SK-N-SH (cell line): ENCODE data around the gene SPTSSB. TPM values are rescaled to one million over a fixed set of nuclear protein-coding genes. Genes with fewer than 3 reads are reported as not detected.

Experiments
- CTCF ChIA-PET: fragments of 300-600, 350-600 bp; formaldehyde crosslinking; extraction: SDS; loops from one replicate; lab custom pipeline; 2021; lab: Yijun Ruan, JAX
- POLR2A ChIA-PET: fragments of 350-600 bp; sonication (Branson Sonifier 250); formaldehyde crosslinking; extraction: SDS; loops from one replicate; lab custom pipeline; 2020; ENCODE audit warnings: antibody characterized with exemption, inconsistent platforms; lab: Yijun Ruan, JAX
- DNase-seq: peaks from one replicate; pipeline ENCODE4 v3.0.0; 2012
- H2AFZ ChIP-seq: fragments of 200-600 bp; sonication (generic); 2 replicates; pipeline ENCODE4 v1.8.1; 2016; ENCODE audit warnings: antibody characterized with exemption, mild to moderate bottlenecking, low read depth
- H3F3A ChIP-seq: fragments of 200-600 bp; sonication (generic); replicated peaks from 2 replicates; pipeline ENCODE3; 2016; ENCODE audit warnings: antibody characterized with exemption, mild to moderate bottlenecking; ENCODE audit not compliant: insufficient read depth
- H3K27ac ChIP-seq, 2 experiments: fragments of 200-500 bp in 1 of 2; fragments of 200-600 bp in 1 of 2; sonication (Bioruptor generic) in 1 of 2; sonication (generic), shearing (Covaris generic) in 1 of 2; 2 replicates each; pipeline versions ENCODE4 v1.5.1 to v1.6.1; 2014 to 2016; ENCODE audit warnings: low read depth in 2 of 2, inconsistent platforms in 1 of 2, low read length in 1 of 2, mild to moderate bottlenecking in 1 of 2, mixed read lengths in 1 of 2
- H3K27me3 ChIP-seq: fragments of 200-600 bp; sonication (generic), shearing (Covaris generic); 2 replicates; pipeline ENCODE4 v1.6.1; 2016; ENCODE audit warnings: mixed run types; ENCODE audit not compliant: insufficient read depth
- H3K36me3 ChIP-seq, 2 experiments: fragments of 200-500 bp in 1 of 2; fragments of 200-600 bp in 1 of 2; sonication (Bioruptor generic) in 1 of 2; sonication (generic) in 1 of 2; replicated peaks in 1 of 2; 2 replicates each; pipeline versions ENCODE3 to v1.5.1; 2014 to 2016; ENCODE audit warnings: low read length in 1 of 2, mild to moderate bottlenecking in 1 of 2; ENCODE audit not compliant: insufficient read depth in 2 of 2, control insufficient read depth in 1 of 2
- H3K4me1 ChIP-seq, 2 experiments: fragments of 200-500 bp in 1 of 2; fragments of 200-600 bp in 1 of 2; sonication (Bioruptor generic) in 1 of 2; sonication (generic), shearing (Covaris generic) in 1 of 2; 2 replicates each; pipeline versions ENCODE4 v1.5.1 to v1.6.1; 2014 to 2016; ENCODE audit warnings: low read depth in 1 of 2, low read length in 1 of 2, mixed run types in 1 of 2; ENCODE audit not compliant: insufficient read depth in 2 of 2, control insufficient read depth in 1 of 2
- H3K4me2 ChIP-seq: fragments of 200-600 bp; sonication (generic), shearing (Covaris generic); 2 replicates; pipeline ENCODE4 v1.6.1; 2017; ENCODE audit warnings: mixed run types
- H3K4me3 ChIP-seq, 2 experiments: fragments of 200-500 bp in 1 of 2; fragments of 200-600 bp in 1 of 2; sonication (Bioruptor generic) in 1 of 2; sonication (generic), shearing (Covaris generic) in 1 of 2; 2 replicates each; pipeline versions ENCODE4 v1.5.1 to v1.8.1; 2014 to 2016; ENCODE audit warnings: low read depth in 2 of 2, inconsistent platforms in 1 of 2, low read length in 1 of 2, mild to moderate bottlenecking in 1 of 2, mixed read lengths in 1 of 2, moderate library complexity in 1 of 2
- H3K79me2 ChIP-seq: fragments of 200-600 bp; sonication (generic); 2 replicates; pipeline ENCODE4 v1.8.1; 2017; ENCODE audit warnings: mild to moderate bottlenecking; ENCODE audit not compliant: insufficient read depth
- H3K9ac ChIP-seq: fragments of 200-600 bp; sonication (generic); 2 replicates; pipeline ENCODE4 v1.6.1; 2017; ENCODE audit warnings: mixed run types
- H3K9me2 ChIP-seq: fragments of 200-600 bp; sonication (generic); 2 replicates; pipeline ENCODE4 v1.6.1; 2017; ENCODE audit warnings: mixed run types
- H3K9me3 ChIP-seq: fragments of 200-600 bp; sonication (generic); 2 replicates; pipeline ENCODE4 v1.6.1; 2017; ENCODE audit warnings: mixed run types, mild to moderate bottlenecking, moderate library complexity
- H4K20me1 ChIP-seq: fragments of 200-600 bp; sonication (generic); 2 replicates; pipeline ENCODE4 v1.6.1; 2017; ENCODE audit warnings: mild to moderate bottlenecking, mixed run types; ENCODE audit not compliant: insufficient read depth
- CHD2 ChIP-seq: fragments of 150-350 bp; IDR thresholded peaks from 2 replicates; pipeline ENCODE4 v1.6.1; 2018; ENCODE audit warnings: low read length; ENCODE audit not compliant: partially characterized antibody
- CTCF ChIP-seq: fragments of 200-600 bp; sonication (generic); IDR thresholded peaks from 2 replicates; pipeline ENCODE4 v1.6.1; 2017; ENCODE audit warnings: antibody characterized with exemption, mild to moderate bottlenecking, moderate library complexity
- EZH2phosphoT487 ChIP-seq: fragments of 200-600 bp; sonication (generic); IDR thresholded peaks from 2 replicates; pipeline ENCODE4 v1.6.1; 2017; ENCODE audit warnings: low read depth, mixed run types, mild to moderate bottlenecking, antibody characterized with exemption, moderate library complexity, borderline replicate concordance
- FOSL2 ChIP-seq: IDR thresholded peaks from 2 replicates; pipeline ENCODE4 v1.4.0; 2012; ENCODE audit warnings: low read depth, mild to moderate bottlenecking, moderate library complexity, borderline replicate concordance
- FOXM1 ChIP-seq: IDR thresholded peaks from 2 replicates; pipeline ENCODE4 v1.4.0; 2012; ENCODE audit warnings: low read depth, mild to moderate bottlenecking
- MXI1 ChIP-seq: IDR thresholded peaks from 2 replicates; pipeline ENCODE4 v1.6.1; 2012; ENCODE audit warnings: mild to moderate bottlenecking, low read depth, low read length, improper control_type of control experiment
- NRF1 ChIP-seq: IDR thresholded peaks from 2 replicates; pipeline ENCODE4 v1.6.1; 2012; ENCODE audit warnings: low read depth, mild to moderate bottlenecking, low read length
- POLR2AphosphoS5 ChIP-seq: IDR thresholded peaks from 2 replicates; pipeline ENCODE4 v1.6.1; 2012; ENCODE audit warnings: low read depth, low read length
- RCOR1 ChIP-seq: fragments of 150-350 bp; IDR thresholded peaks from 2 replicates; pipeline ENCODE4 v1.6.1; 2017; ENCODE audit warnings: antibody characterized with exemption, low read length
- TCF12 ChIP-seq: IDR thresholded peaks from 2 replicates; pipeline ENCODE4 v1.4.0; 2012
- TEAD4 ChIP-seq: IDR thresholded peaks from 2 replicates; pipeline ENCODE4 v1.4.0; 2012; ENCODE audit warnings: mild to moderate bottlenecking, borderline replicate concordance; ENCODE audit not compliant: insufficient read depth
- YY1 ChIP-seq: IDR thresholded peaks from 2 replicates; pipeline ENCODE4 v1.4.0; 2012; ENCODE audit warnings: low read depth, mild to moderate bottlenecking
- WGBS: methylation state at CpG from one replicate; pipeline ENCODE4 v1.1.6; 2017; ENCODE audit warnings: low lambda C conversion rate; 5-methylcytosine and 5-hydroxymethylcytosine counted together
- polyA plus RNA-seq, 3 experiments: library from polyadenylated mRNA; depleted of rRNA; stranded (reverse); fragments of >200 nt; gene quantifications; 2 replicates each; pipeline ENCODE4 v1.2.3, GENCODE V29; 2012
- TF ChIP-seq, protein P1 (sequence below): IDR thresholded peaks from 2 replicates; pipeline ENCODE4 v1.4.0; 2012; ENCODE audit warnings: low read depth, borderline replicate concordance
- TF ChIP-seq, protein P2 (sequence below): IDR thresholded peaks from 2 replicates; pipeline ENCODE4 v1.4.0; 2012; ENCODE audit warnings: low read depth

Gene SPTSSB
- polyA plus RNA-seq, 1 of the 3 experiments (the other 2 are of a cell fraction), result 0.07 TPM

DNA sequence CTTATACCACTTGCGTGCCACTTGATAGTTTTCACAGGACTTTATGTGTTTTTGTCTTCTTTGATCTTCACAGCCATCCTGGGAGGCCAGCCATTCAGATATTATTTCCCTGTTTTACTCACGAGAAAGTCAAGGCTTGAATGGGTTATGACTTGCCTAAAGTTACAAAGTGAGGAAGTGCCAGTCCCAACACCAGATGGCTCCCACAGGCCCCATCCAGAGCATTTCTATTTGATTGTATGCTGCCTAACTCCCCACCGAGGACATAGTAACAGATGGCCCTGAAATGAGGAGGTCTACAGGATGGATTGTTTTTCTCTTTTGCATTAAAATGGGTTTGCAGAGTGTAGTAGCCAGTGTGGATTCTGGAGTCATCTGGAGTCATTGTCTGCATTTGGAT is 74.5 kb downstream of the SPTSSB start:
- Histone ChIP-seq H3K27me3 (no peaks in the 10 kb centered on the region), H3K27ac (no peak overlapping the region), H3F3A (no peaks in the 10 kb centered on the region), H3K4me2 (no peak overlapping the region), H3K36me3 (no peaks in the 10 kb centered on the region), H3K4me3 (no peak overlapping the region), H3K9me3 (no peaks in the 10 kb centered on the region), H3K9ac (no peak overlapping the region), H2AFZ (no peak overlapping the region), H3K9me2 (no peaks in the 10 kb centered on the region), H3K79me2 (no peaks in the 10 kb centered on the region), H3K4me1 (no peaks in the 10 kb centered on the region), H4K20me1 (no peaks in the 10 kb centered on the region)
- 37% methylated on average over 3 of the region's 3 CpGs for WGBS
- POLR2A ChIA-PET, result no interaction called here
- no peak for DNase-seq
- TF ChIP-seq FOSL2 (no peak), EZH2phosphoT487 (no peak), CHD2 (no peak), NRF1 (no peak), FOXM1 (no peak), TCF12 (no peak)
- TF ChIP-seq, protein P1, sequence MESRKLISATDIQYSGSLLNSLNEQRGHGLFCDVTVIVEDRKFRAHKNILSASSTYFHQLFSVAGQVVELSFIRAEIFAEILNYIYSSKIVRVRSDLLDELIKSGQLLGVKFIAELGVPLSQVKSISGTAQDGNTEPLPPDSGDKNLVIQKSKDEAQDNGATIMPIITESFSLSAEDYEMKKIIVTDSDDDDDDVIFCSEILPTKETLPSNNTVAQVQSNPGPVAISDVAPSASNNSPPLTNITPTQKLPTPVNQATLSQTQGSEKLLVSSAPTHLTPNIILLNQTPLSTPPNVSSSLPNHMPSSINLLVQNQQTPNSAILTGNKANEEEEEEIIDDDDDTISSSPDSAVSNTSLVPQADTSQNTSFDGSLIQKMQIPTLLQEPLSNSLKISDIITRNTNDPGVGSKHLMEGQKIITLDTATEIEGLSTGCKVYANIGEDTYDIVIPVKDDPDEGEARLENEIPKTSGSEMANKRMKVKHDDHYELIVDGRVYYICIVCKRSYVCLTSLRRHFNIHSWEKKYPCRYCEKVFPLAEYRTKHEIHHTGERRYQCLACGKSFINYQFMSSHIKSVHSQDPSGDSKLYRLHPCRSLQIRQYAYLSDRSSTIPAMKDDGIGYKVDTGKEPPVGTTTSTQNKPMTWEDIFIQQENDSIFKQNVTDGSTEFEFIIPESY, result no peak
- CTCF ChIA-PET, result no interaction called here

DNA sequence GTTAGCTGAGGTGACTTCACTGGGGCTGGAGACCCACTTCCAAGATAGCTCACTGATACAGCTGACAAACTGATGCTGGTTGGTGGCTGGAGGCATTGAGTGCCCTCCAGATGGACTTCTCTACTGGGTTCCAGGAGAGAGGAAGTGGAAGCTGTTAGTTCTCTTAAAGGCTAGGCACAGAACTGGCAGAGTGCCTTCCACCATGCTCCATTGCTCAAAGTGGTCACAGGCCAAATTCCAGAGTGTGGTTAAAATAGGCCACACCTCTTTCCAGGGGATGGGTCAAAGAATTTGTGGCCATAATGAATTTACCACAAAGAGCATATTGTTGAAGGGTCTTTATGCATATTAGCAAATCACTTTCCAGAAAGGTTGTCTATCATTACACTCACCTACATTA is 76.0 kb downstream of the SPTSSB start:
- Histone ChIP-seq H3K9me3 (no peaks in the 10 kb centered on the region), H3K36me3 (no peaks in the 10 kb centered on the region), H3K79me2 (no peaks in the 10 kb centered on the region), H3K27ac (no peak overlapping the region), H3K9ac (no peak overlapping the region), H2AFZ (no peak overlapping the region), H3K27me3 (no peaks in the 10 kb centered on the region), H3K4me1 (no peaks in the 10 kb centered on the region), H3K4me2 (no peak overlapping the region), H3F3A (no peaks in the 10 kb centered on the region), H3K4me3 (no peak overlapping the region), H3K9me2 (no peaks in the 10 kb centered on the region), H4K20me1 (no peaks in the 10 kb centered on the region)
- POLR2A ChIA-PET, result no interaction called here
- CTCF ChIA-PET, result interaction anchor here (1.9 kb wide), 1 partner anchor 19 kb away, joined by 4 read pairs; no protein-coding TSS in a partner anchor
- no peak for TF ChIP-seq TEAD4
- no peak for TF ChIP-seq TCF12
- no peak for TF ChIP-seq CTCF
- TF ChIP-seq MXI1, result no peak
- no peak for TF ChIP-seq POLR2AphosphoS5
- TF ChIP-seq RCOR1, result no peak
- TF ChIP-seq, protein P2, sequence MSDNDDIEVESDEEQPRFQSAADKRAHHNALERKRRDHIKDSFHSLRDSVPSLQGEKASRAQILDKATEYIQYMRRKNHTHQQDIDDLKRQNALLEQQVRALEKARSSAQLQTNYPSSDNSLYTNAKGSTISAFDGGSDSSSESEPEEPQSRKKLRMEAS, result no peak
- TF ChIP-seq YY1, result no peak
- DNase-seq, result no peak

Other genes with a start within 250 kb of the SPTSSB start
- 15.1 and 21.1 TPM in 2 replicates for gene NMD3, start 150.2 kb downstream of the SPTSSB start, polyA plus RNA-seq (2012; rRNA removed)
- not detected in 2 replicates for gene OTOL1, start 125.3 kb upstream of the SPTSSB start, polyA plus RNA-seq (2012; rRNA removed)